ENCODE data around the gene SYT12.
"Not testable (repeated sequence)": the region's sequence is repeated elsewhere in the genome, so short reads cannot be mapped to it uniquely, and the experiment has no call there.

SYT12 gene

GRCh38 chr11:66983275-66983924, 39.5 kb upstream of the SYT12 start:
- no peaks in the 10 kb centered on the region for H3K36me3 ChIP-seq
- H3K27me3 ChIP-seq: no peaks in the 10 kb centered on the region
- DNase-seq: no peak
- intact Hi-C loops (cut with DNase I; ENCODE audit: low total_unique reads): no loop called here
- peaks cover 0 to 41% (median 26%) of the 10 kb centered on the region in 4 donors for H3K4me1 ChIP-seq
- TF ChIP-seq, protein P1, sequence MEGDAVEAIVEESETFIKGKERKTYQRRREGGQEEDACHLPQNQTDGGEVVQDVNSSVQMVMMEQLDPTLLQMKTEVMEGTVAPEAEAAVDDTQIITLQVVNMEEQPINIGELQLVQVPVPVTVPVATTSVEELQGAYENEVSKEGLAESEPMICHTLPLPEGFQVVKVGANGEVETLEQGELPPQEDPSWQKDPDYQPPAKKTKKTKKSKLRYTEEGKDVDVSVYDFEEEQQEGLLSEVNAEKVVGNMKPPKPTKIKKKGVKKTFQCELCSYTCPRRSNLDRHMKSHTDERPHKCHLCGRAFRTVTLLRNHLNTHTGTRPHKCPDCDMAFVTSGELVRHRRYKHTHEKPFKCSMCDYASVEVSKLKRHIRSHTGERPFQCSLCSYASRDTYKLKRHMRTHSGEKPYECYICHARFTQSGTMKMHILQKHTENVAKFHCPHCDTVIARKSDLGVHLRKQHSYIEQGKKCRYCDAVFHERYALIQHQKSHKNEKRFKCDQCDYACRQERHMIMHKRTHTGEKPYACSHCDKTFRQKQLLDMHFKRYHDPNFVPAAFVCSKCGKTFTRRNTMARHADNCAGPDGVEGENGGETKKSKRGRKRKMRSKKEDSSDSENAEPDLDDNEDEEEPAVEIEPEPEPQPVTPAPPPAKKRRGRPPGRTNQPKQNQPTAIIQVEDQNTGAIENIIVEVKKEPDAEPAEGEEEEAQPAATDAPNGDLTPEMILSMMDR (IDR thresholded peaks at IDR 0.05): no peak
- H3K9me3 ChIP-seq: peaks cover 0 to 11% (median 5%) of the 10 kb centered on the region in 3 donors
- H3K4me3 ChIP-seq: no peak overlapping the region
- H3K27ac ChIP-seq: no peak overlapping the region

DNA sequence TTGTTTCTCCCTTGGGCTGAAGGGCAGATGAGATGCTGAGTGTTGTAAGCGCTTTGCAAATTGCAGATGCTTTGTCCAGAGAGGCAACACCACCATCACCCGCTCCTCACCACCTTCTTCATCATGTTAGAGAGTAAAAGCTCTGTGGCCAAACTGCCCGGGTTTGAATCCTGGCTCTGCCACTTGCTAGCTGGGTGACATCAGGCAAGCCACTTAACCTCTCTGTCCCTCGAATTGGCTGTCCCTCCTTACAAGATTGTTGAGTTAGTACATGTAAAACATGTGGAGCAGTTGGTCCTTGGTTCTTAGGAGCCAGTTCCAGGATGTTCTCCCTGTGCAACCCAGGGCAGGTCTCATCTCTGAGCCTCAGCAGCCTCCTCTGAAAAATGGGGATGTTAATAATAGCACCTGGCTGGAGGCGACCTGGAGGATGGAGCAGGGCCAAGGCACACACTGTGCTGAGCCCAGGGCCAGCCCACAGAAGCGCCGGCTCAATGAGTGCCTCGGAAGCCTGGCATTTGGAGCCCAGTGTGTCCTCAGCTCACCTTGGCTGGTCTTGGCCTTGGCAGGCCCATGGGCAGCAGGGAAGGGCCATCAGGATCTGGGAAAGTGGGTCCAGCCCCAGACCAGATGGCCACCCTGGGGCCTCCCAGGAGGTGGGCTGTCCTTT, 37.3 kb upstream of the SYT12 start:
- TF ChIP-seq, protein P1 (IDR thresholded peaks at IDR 0.05): no peak
- no peaks in the 10 kb centered on the region for H3K9me3 ChIP-seq
- peaks cover 0 to 41% (median 25%) of the 10 kb centered on the region in 4 donors for H3K4me1 ChIP-seq
- H3K36me3 ChIP-seq: no peaks in the 10 kb centered on the region
- H3K27me3 ChIP-seq: no peaks in the 10 kb centered on the region
- intact Hi-C loops (cut with DNase I; ENCODE audit: low total_unique reads): no loop called here
- DNase-seq: peak in 1 of 2 donors; percentile 74
- no peak overlapping the region for H3K4me3 ChIP-seq
- peak overlapping the region in 1 of 2 donors; percentile 24 for H3K27ac ChIP-seq

DNA sequence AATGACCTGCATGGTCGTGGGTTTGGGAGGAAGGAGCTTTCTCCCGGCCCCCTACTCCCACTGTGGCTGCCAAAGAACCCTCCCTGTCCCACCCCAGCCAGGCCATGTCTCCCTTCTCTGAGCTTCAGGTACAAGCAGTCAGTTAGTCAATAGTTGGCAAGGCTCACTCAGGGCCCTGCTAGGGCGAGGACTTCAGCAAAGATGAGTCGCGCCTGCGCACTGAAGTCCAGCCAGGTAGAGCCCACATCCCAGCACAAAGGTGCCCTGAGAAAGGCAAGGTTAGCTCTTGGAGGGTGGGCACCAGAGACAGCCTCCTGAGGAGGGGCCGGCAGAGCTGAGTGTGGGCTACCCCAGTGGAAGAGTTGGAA, 36.8 kb upstream of the SYT12 start:
- DNase-seq: no peak
- no peaks in the 10 kb centered on the region for H3K36me3 ChIP-seq
- peaks cover 0 to 41% (median 22%) of the 10 kb centered on the region in 4 donors for H3K4me1 ChIP-seq
- no peaks in the 10 kb centered on the region for H3K27me3 ChIP-seq
- H3K4me3 ChIP-seq: no peak overlapping the region
- H3K27ac ChIP-seq: no peak overlapping the region
- TF ChIP-seq, protein P1 (IDR thresholded peaks at IDR 0.05): no peak
- H3K9me3 ChIP-seq: no peaks in the 10 kb centered on the region
- intact Hi-C loops (cut with DNase I; ENCODE audit: low total_unique reads): no loop called here

DNA sequence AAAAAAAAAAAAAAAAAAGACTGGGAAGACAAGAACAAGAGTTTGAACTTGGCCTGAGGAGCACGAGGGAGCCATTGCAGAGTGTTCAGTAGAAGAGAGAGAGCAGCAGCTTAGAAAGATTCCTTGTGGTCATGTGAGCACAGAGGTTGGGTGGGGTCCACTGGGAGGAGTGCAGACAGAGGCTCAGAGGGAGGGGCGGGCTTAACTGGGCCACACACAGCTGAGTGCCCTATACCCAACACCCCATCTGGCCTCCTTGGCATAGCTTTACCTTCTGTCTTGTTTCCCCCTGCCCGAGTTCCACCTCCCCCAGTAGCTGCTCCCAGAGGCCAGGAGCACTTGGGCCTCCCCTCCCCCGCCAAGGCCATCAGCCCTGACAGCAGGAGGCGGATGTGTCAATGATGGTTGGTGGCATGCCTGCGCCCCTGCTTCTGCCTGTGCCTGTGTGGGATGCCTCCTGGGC, 35.7 kb upstream of the SYT12 start:
- TF ChIP-seq, protein P1 (IDR thresholded peaks at IDR 0.05): no peak
- Histone ChIP-seq H3K4me3 (no peak overlapping the region), H3K4me1 (peaks cover 0 to 31% (median 13%) of the 10 kb centered on the region in 4 donors), H3K9me3 (no peaks in the 10 kb centered on the region), H3K36me3 (no peaks in the 10 kb centered on the region), H3K27ac (no peak overlapping the region), H3K27me3 (no peaks in the 10 kb centered on the region)
- intact Hi-C loops (cut with DNase I; ENCODE audit: low total_unique reads): no loop called here
- no peak for DNase-seq

DNA sequence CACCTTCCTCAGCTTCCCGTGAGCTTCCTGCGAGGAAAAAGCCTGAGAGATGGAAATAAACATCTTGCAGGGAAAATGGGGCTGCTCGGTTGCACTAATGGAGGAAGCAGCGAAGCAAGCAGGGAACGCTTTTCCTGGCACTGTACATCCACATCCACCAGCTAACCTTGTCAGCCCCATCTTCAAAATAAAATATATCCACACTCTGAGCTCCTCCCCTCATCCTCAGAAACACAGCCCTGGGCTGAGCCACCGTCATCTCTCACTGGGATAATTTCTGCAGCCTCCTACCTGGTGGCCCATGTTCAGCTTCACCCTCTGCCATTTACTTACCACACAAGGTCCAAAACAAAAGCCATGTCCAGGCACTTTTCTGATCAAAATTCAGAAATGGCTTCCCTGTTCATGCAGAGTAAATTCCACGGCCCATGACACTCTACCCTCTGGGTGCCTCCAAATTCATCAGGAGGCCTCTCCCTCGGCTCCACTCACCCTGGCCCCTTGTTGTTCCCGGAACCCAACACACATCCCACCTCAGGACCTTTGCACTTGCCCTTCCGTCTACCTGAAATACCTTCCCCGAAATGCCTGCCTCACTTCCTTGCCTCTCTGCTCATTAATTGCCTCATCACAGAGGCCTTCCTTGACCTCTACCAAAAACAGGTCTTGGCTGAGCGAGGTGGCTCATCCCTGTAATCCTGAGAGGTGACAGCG, 34.9 kb upstream of the SYT12 start:
- no peaks in the 10 kb centered on the region for H3K9me3 ChIP-seq
- TF ChIP-seq, protein P1 (IDR thresholded peaks at IDR 0.05): no peak
- intact Hi-C loops (cut with DNase I; ENCODE audit: low total_unique reads): no loop called here
- H3K27ac ChIP-seq: no peak overlapping the region
- H3K4me3 ChIP-seq: no peak overlapping the region
- H3K4me1 ChIP-seq: peaks cover 0 to 29% (median 13%) of the 10 kb centered on the region in 4 donors
- no peaks in the 10 kb centered on the region for H3K36me3 ChIP-seq
- DNase-seq: no peak
- H3K27me3 ChIP-seq: no peaks in the 10 kb centered on the region

GRCh38 chr11:66988741-66989140, 34.2 kb upstream of the SYT12 start:
- DNase-seq; H3K4me3 ChIP-seq; H3K27me3 ChIP-seq; H3K9me3 ChIP-seq; H3K27ac ChIP-seq; H3K36me3 ChIP-seq; intact Hi-C loops (cut with DNase I; ENCODE audit: low total_unique reads): not testable (repeated sequence)
- peaks cover 0 to 22% (median 13%) of the 10 kb centered on the region in 4 donors for H3K4me1 ChIP-seq

DNA sequence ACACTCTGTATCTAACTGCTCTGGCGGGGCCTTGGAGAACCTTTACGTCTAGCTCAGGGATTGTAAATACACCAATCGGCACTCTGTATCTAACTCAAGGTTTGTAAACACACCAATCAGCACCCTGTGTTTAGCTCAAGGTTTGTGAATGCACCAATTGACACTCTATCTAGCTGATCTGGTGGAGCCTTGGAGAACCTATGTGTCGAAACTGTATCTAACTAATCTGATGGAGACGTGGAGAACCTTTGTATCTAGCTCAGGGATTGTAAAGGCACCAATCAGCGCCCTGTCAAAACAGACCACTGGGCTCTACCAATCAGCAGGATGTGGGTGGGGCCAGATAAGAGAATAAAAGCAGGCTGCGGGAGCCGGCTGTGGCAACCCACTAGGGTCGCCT, 33.6 kb upstream of the SYT12 start:
- H3K27ac ChIP-seq; H3K36me3 ChIP-seq; H3K9me3 ChIP-seq; DNase-seq; intact Hi-C loops (cut with DNase I; ENCODE audit: low total_unique reads); H3K4me3 ChIP-seq; H3K27me3 ChIP-seq: not testable (repeated sequence)
- H3K4me1 ChIP-seq: peaks cover 0 to 19% (median 12%) of the 10 kb centered on the region in 4 donors
